GM23248 (cell line): ENCODE measurements around the gene MYO7B. TPM values are rescaled to one million over a fixed set of nuclear protein-coding genes. Genes with fewer than 3 reads are reported as not detected.

Experiments used
- DNase-seq: peaks from one replicate; pipeline ENCODE4 v3.0.0-alpha.2; 2015
- H2AFZ ChIP-seq: fragments of 200-600 bp; sonication (generic); 2 replicates; pipeline ENCODE4 v1.6.1; 2016; ENCODE audit warnings: antibody characterized with exemption
- H3F3A ChIP-seq: fragments of 200-600 bp; sonication (generic); 2 replicates; pipeline ENCODE4 v1.6.1; 2016; ENCODE audit warnings: mild to moderate bottlenecking, antibody characterized with exemption, mixed run types; ENCODE audit not compliant: insufficient read depth
- H3K27ac ChIP-seq: fragments of 200-600 bp; sonication (generic); 2 replicates; pipeline ENCODE4 v1.5.1; 2016; ENCODE audit warnings: mild to moderate bottlenecking
- H3K27me3 ChIP-seq: fragments of 200-600 bp; sonication (generic); replicated peaks from 2 replicates; pipeline ENCODE4 v1.6.1; 2016; ENCODE audit warnings: mild to moderate bottlenecking; ENCODE audit not compliant: insufficient read depth
- H3K36me3 ChIP-seq: fragments of 200-600 bp; sonication (generic); 2 replicates; pipeline ENCODE4 v1.6.1; 2016; ENCODE audit warnings: low read depth, mild to moderate bottlenecking
- H3K4me1 ChIP-seq: fragments of 200-600 bp; sonication (generic); 2 replicates; pipeline ENCODE4 v1.6.1; 2016; ENCODE audit warnings: mild to moderate bottlenecking; ENCODE audit not compliant: insufficient read depth
- H3K4me2 ChIP-seq: fragments of 200-600 bp; sonication (generic); one replicate; pipeline ENCODE4 v1.6.1; 2016; ENCODE audit warnings: mild to moderate bottlenecking; ENCODE audit not compliant: unreplicated experiment
- H3K4me3 ChIP-seq: fragments of 200-600 bp; sonication (generic); 2 replicates; pipeline ENCODE4 v1.5.1; 2016; ENCODE audit warnings: mild to moderate bottlenecking
- H3K79me2 ChIP-seq: fragments of 200-600 bp; sonication (generic); 2 replicates; pipeline ENCODE4 v1.6.1; 2016; ENCODE audit warnings: mild to moderate bottlenecking; ENCODE audit not compliant: insufficient read depth
- H3K9ac ChIP-seq: fragments of 200-600 bp; sonication (generic); 2 replicates; pipeline ENCODE4 v1.6.1; 2016; ENCODE audit warnings: mild to moderate bottlenecking
- H3K9me2 ChIP-seq: fragments of 200-600 bp; sonication (generic); 2 replicates; pipeline ENCODE4 v1.6.1; 2016; ENCODE audit warnings: mixed run types, mild to moderate bottlenecking, moderate library complexity; ENCODE audit not compliant: insufficient read depth
- H3K9me3 ChIP-seq: fragments of 200-600 bp; sonication (generic); one replicate; pipeline ENCODE4 v1.6.1; 2017; ENCODE audit warnings: low read depth
- H4K20me1 ChIP-seq: fragments of 200-600 bp; sonication (generic); 2 replicates; pipeline ENCODE4 v1.6.0; 2016; ENCODE audit not compliant: insufficient read depth
- EZH2 ChIP-seq: fragments of 200-600 bp; sonication (generic); IDR thresholded peaks from 2 replicates; pipeline ENCODE4 v1.6.1; 2018; ENCODE audit warnings: antibody characterized with exemption, mild to moderate bottlenecking; ENCODE audit not compliant: insufficient read depth, poor library complexity, severe bottlenecking
- EZH2phosphoT487 ChIP-seq: fragments of 200-600 bp; sonication (generic); IDR thresholded peaks from 2 replicates; pipeline ENCODE4 v1.6.1; 2018; ENCODE audit warnings: antibody characterized with exemption, moderate library complexity, mild to moderate bottlenecking, low read depth; ENCODE audit not compliant: insufficient read depth
- WGBS, 2 experiments: methylation state at CpG; one replicate each; pipeline ENCODE4 v1.1.6; 2015 to 2017; ENCODE audit warnings: low lambda C conversion rate in 2 of 2, low coverage in 1 of 2; ENCODE audit errors: missing lambda C conversion rate in 2 of 2; 5-methylcytosine and 5-hydroxymethylcytosine counted together
- in situ Hi-C: fragments of 300-500 bp; cut with MboI; formaldehyde crosslinking; loops from 2 replicates; pipeline ENCODE4 v1.15.0; 2020
- polyA plus RNA-seq: library from polyadenylated mRNA; unstranded; fragments of >200 nt; fragmentation: Nextera tagmentation; extraction: Ambion mirVana; gene quantifications from 2 replicates; pipeline ENCODE4 v1.2.1, GENCODE V29; 2016
- total RNA-seq: library from RNA; depleted of rRNA; stranded (reverse); fragments of >200 nt; shearing (Covaris generic); gene quantifications from 2 replicates; pipeline ENCODE4 v1.2.3, GENCODE V29; 2014

MYO7B gene
- total and polyA plus RNA-seq, 2 experiments from 2014 or later, result not detected

DNA sequence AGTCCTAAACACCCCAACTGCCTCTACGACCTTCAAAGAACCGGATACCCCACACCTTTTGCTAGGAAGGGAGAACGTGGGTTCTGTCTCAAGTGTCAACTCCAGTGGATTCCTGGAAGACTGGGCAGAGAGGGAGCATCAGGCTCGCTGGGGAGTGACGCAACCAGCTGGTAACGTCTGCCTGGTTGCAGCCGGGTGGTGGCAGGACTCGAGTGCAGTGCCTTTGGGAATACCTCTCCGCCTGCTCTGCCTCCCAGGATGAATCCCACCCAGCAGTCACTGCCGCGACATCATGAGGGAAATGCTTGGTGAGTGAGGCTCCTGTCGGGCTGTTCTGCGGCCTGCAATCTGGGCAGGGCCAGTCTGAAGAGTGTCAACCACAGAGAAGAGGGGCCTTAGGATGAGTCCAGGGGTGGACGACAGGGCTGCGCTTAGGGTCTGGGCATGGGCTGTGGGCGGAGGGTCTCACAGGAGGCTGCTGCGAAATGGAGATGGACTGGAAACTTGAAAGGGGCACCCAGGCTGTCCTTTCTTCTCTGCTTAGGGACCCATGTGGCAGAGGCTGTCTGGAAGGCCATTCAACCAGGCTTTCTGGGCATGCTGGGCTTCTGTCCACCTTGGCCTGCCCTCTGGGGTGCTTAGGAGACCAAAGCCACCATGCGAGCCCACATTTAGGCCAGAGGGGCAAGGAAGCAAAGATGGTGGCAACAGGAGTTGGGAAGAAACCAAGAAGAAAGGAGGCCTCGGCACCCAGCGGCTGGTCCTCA, 123.3 kb downstream of the MYO7B start:
- H3K27ac ChIP-seq, result no peak overlapping the region
- no peaks in the 10 kb centered on the region for H3K36me3 ChIP-seq
- no peaks in the 10 kb centered on the region for H3F3A ChIP-seq
- no peak overlapping the region for H2AFZ ChIP-seq
- no peak overlapping the region for H3K4me3 ChIP-seq
- no peaks in the 10 kb centered on the region for H3K9me3 ChIP-seq
- H3K4me1 ChIP-seq, result peaks cover 16% of the 10 kb centered on the region
- WGBS, 2 experiments, result 77 to 78% methylated on average over 20 of the region's 20 CpGs
- in situ Hi-C loops, result no loop called here
- DNase-seq, result no peak
- no peaks in the 10 kb centered on the region for H3K9me2 ChIP-seq
- no peak overlapping the region for H3K9ac ChIP-seq
- no peaks in the 10 kb centered on the region for H3K27me3 ChIP-seq
- H4K20me1 ChIP-seq, result no peaks in the 10 kb centered on the region
- TF ChIP-seq EZH2 (no peak), EZH2phosphoT487 (no peak)
- no peak overlapping the region for H3K4me2 ChIP-seq
- peaks cover 17% of the 10 kb centered on the region for H3K79me2 ChIP-seq

DNA sequence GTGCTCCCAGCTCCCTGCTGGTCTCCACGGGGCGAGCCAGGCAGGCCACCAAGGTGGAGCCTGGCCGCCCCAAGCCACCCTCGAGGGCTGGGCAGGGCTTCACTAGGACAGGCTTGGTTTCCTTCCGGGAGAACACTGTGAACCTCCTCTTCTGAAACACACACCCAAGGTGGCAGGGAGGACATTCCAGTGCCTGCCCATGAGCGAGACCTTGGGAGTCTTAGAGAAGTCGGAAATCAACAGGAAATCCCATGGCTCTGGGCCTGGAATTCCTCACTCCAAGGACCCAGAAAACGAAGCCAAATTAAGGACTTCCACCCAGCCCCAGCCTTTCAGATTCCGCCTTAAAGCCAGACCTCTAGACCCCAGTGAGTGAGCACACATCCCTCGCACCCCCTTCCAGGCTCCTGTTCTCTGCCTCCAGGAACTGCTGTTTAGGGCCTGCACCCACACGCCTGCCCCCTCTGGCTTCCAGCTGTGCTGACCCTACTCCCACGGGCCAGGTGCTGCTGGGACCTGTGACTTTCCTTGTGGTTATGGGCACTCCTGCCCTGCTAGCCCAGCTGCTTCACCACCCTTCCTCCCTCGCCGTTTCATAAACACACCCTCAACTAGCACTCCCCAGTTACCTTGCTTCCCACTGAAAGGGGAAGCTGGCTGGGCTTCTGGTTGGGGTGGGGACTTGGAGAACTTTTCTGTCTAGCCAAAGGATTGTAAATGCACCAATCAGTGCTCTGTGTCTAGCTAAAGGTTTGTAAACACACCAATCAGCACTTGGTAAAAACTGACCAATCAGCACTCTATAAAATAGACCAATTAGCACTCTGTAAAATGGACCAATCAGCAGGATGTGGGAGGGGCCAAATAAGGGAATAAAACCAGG, 124.2 kb downstream of the MYO7B start:
- no peaks in the 10 kb centered on the region for H4K20me1 ChIP-seq
- in situ Hi-C loops, result no loop called here
- no peak for DNase-seq
- no peak overlapping the region for H2AFZ ChIP-seq
- H3K4me3 ChIP-seq, result no peak overlapping the region
- peaks cover 16% of the 10 kb centered on the region for H3K4me1 ChIP-seq
- H3K36me3 ChIP-seq, result no peaks in the 10 kb centered on the region
- H3K79me2 ChIP-seq, result peaks cover 22% of the 10 kb centered on the region
- TF ChIP-seq EZH2phosphoT487 (no peak), EZH2 (no peak)
- H3K4me2 ChIP-seq, result no peak overlapping the region
- WGBS, 2 experiments, result 59 to 67% methylated on average over 13 to 14 of the region's 14 CpGs
- H3K27me3 ChIP-seq, result no peaks in the 10 kb centered on the region
- H3K27ac ChIP-seq, result no peak overlapping the region
- no peaks in the 10 kb centered on the region for H3K9me3 ChIP-seq
- no peaks in the 10 kb centered on the region for H3F3A ChIP-seq
- H3K9ac ChIP-seq, result no peak overlapping the region
- H3K9me2 ChIP-seq, result no peaks in the 10 kb centered on the region

DNA sequence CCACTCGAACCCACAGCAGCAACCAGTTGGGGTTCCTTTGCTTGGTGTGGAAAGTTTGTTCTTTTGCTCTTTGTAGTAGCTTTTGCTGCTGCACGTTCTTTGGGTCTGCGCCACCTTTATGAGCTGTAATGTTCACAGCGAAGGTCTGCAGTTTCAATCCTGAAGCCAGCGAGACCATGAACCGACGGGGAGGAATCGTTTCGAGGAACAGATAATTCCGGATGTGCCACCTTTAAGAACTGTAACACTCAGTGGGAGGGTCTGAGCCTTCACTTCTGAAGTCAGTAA, 124.8 kb downstream of the MYO7B start:
- Histone ChIP-seq H3K9ac (no peak overlapping the region), H3K27me3 (no peaks in the 10 kb centered on the region), H3F3A (no peaks in the 10 kb centered on the region), H3K9me3 (no peaks in the 10 kb centered on the region), H3K27ac (no peak overlapping the region), H4K20me1 (no peaks in the 10 kb centered on the region), H3K36me3 (no peaks in the 10 kb centered on the region), H3K9me2 (no peaks in the 10 kb centered on the region), H3K79me2 (peaks cover 25% of the 10 kb centered on the region), H2AFZ (no peak overlapping the region), H3K4me1 (peaks cover 16% of the 10 kb centered on the region), H3K4me2 (no peak overlapping the region), H3K4me3 (no peak overlapping the region)
- TF ChIP-seq EZH2phosphoT487 (no peak), EZH2 (no peak)
- in situ Hi-C loops, result no loop called here
- WGBS, 2 experiments, result 86 to 88% methylated on average over 10 of the region's 10 CpGs
- DNase-seq, result no peak

DNA sequence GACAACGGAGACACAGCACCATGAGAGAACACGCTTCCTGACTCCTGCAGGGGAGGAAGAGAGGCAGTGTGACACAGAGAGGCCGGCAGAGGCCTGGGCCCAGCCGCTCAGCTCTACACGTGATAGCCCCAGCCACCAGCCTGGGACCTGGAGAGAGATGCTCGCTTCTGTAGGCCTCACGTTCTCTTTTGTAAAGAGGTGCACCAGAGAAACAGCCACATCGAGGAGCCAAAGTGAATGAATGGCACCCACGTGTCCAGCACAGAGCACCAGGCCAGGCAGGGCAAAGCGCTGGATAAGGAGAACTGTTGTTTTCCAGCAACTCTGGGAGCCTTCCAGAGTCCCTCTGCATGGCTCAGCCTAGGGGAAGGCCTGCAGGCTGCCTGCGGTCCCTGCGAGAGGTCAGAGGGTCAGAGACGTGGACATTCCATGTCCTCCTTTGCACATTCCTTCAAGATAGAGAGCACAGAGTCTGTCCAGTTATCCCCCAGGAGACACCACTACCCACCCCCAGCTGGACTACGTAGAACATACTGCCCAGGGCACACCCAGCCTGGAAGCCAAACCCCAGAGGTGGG, 125.7 kb downstream of the MYO7B start:
- Histone ChIP-seq H3K4me1 (peaks cover 16% of the 10 kb centered on the region), H3K4me3 (no peak overlapping the region), H3K79me2 (peaks cover 34% of the 10 kb centered on the region), H3F3A (no peaks in the 10 kb centered on the region), H3K36me3 (no peaks in the 10 kb centered on the region), H2AFZ (no peak overlapping the region), H3K9me2 (no peaks in the 10 kb centered on the region), H3K9ac (peak overlapping the region; percentile 54), H3K27ac (peak overlapping the region; percentile 73), H3K9me3 (no peaks in the 10 kb centered on the region), H3K27me3 (no peaks in the 10 kb centered on the region), H4K20me1 (no peaks in the 10 kb centered on the region), H3K4me2 (peak overlapping the region; percentile 62)
- in situ Hi-C loops, result no loop called here
- peak; percentile 51 for DNase-seq
- no peak for TF ChIP-seq EZH2phosphoT487
- TF ChIP-seq EZH2, result no peak
- 65 to 75% methylated on average over 12 to 13 of the region's 14 CpGs for WGBS, 2 experiments
